Measurements from ENCODE around the gene CACNA1F. TPM values are rescaled to one million over a fixed set of nuclear protein-coding genes. Genes with fewer than 3 reads are reported as not detected.
A peak's percentile ranks its signal among the peaks of the same experiment; 100 is the strongest.

The CACNA1F gene
- polyA plus RNA-seq, 6 donors from 2014 or later = 0.08 to 0.25 (median 0.14) TPM

GRCh38 chrX:49233887-49234555 lies 881 bp upstream of the CACNA1F start:
- Mint-ChIP-seq H3K4me3 (peak overlapping the region in 1 of 8 donors; percentile 42), H3K9me3 (peaks cover 0 to 4% (median 0%) of the 10 kb centered on the region in 7 donors), H3K36me3 (no peaks in the 10 kb centered on the region), H3K4me1 (peaks cover 18 to 49% (median 42%) of the 10 kb centered on the region in 3 donors), H3K27ac (no peak overlapping the region), H3K27me3 (no peaks in the 10 kb centered on the region)
- ATAC-seq (ENCODE audit: low read depth in 2 of 2) (no peak), DNase-seq (no peak)

GRCh38 chrX:49232525-49232924 lies 615 bp downstream of the CACNA1F start:
- H3K27ac Mint-ChIP-seq = no peak overlapping the region
- peaks cover 18 to 49% (median 39%) of the 10 kb centered on the region in 3 donors for H3K4me1 Mint-ChIP-seq
- DNase-seq (no peak), ATAC-seq (ENCODE audit: low read depth in 2 of 2) (no peak)
- no peaks in the 10 kb centered on the region for H3K27me3 Mint-ChIP-seq
- no peaks in the 10 kb centered on the region for H3K36me3 Mint-ChIP-seq
- H3K9me3 Mint-ChIP-seq = peaks cover 0 to 7% (median 0%) of the 10 kb centered on the region in 7 donors
- H3K4me3 Mint-ChIP-seq = peak overlapping the region in 2 of 8 donors; percentile 41 to 54

- no peaks in the 10 kb centered on the region for H3K27me3 Mint-ChIP-seq
- DNase-seq (no peak), ATAC-seq (ENCODE audit: low read depth in 2 of 2) (no peak)
- no peaks in the 10 kb centered on the region for H3K36me3 Mint-ChIP-seq
- H3K4me3 Mint-ChIP-seq = peak overlapping the region; percentile 79 to 94 (median 90)
- H3K4me1 Mint-ChIP-seq = peaks cover 12 to 38% (median 28%) of the 10 kb centered on the region in 3 donors
- peaks cover 0 to 7% (median 0%) of the 10 kb centered on the region in 7 donors for H3K9me3 Mint-ChIP-seq
- peak overlapping the region in 5 of 6 donors; percentile 82 to 97 (median 94) for H3K27ac Mint-ChIP-seq
These were observed 1.7 kb downstream of the CACNA1F start for GRCh38 chrX:49231333-49232000.

GRCh38 chrX:49230500-49231232 lies 2.5 kb downstream of the CACNA1F start:
- H3K4me3 Mint-ChIP-seq = peak overlapping the region; percentile 79 to 94 (median 90)
- peak; percentile 72 to 73 for ATAC-seq (ENCODE audit: low read depth in 2 of 2)
- H3K4me1 Mint-ChIP-seq = peaks cover 12 to 30% (median 20%) of the 10 kb centered on the region in 3 donors
- no peaks in the 10 kb centered on the region for H3K36me3 Mint-ChIP-seq
- H3K27me3 Mint-ChIP-seq = no peaks in the 10 kb centered on the region
- peaks cover 0 to 7% (median 0%) of the 10 kb centered on the region in 7 donors for H3K9me3 Mint-ChIP-seq
- DNase-seq = peak; percentile 52
- H3K27ac Mint-ChIP-seq = peak overlapping the region; percentile 93 to 98 (median 96)

GRCh38 chrX:49228185-49228584 lies 5.0 kb downstream of the CACNA1F start:
- DNase-seq (no peak), ATAC-seq (ENCODE audit: low read depth in 2 of 2) (no peak)
- H3K36me3 Mint-ChIP-seq = no peaks in the 10 kb centered on the region
- peak overlapping the region in 1 of 8 donors; percentile 80 for H3K4me3 Mint-ChIP-seq
- H3K27ac Mint-ChIP-seq = no peak overlapping the region
- peaks cover 0 to 14% (median 10%) of the 10 kb centered on the region in 3 donors for H3K27me3 Mint-ChIP-seq
- peaks cover 6 to 24% (median 19%) of the 10 kb centered on the region in 3 donors for H3K4me1 Mint-ChIP-seq
- peaks cover 0 to 8% (median 6%) of the 10 kb centered on the region in 7 donors for H3K9me3 Mint-ChIP-seq

- peaks cover 0 to 16% (median 14%) of the 10 kb centered on the region in 3 donors for H3K27me3 Mint-ChIP-seq
- peaks cover 6 to 22% (median 19%) of the 10 kb centered on the region in 3 donors for H3K4me1 Mint-ChIP-seq
These were observed 5.4 kb downstream of the CACNA1F start for GRCh38 chrX:49227726-49228125.

GRCh38 chrX:49226946-49227345 lies 6.2 kb downstream of the CACNA1F start:
- H3K9me3 Mint-ChIP-seq = peaks cover 0 to 12% (median 6%) of the 10 kb centered on the region in 7 donors
- H3K27ac Mint-ChIP-seq = no peak overlapping the region
- DNase-seq (no peak), ATAC-seq (ENCODE audit: low read depth in 2 of 2) (no peak)
- no peak overlapping the region for H3K4me3 Mint-ChIP-seq
- peaks cover 0 to 19% (median 18%) of the 10 kb centered on the region in 3 donors for H3K27me3 Mint-ChIP-seq
- H3K4me1 Mint-ChIP-seq = peaks cover 6 to 19% (median 18%) of the 10 kb centered on the region in 3 donors
- no peaks in the 10 kb centered on the region for H3K36me3 Mint-ChIP-seq

More at GRCh38 chrX:49227726-49228125, 5.4 kb downstream of the CACNA1F start:
- H3K36me3 Mint-ChIP-seq = no peaks in the 10 kb centered on the region
- peak overlapping the region in 1 of 6 donors; percentile 59 for H3K27ac Mint-ChIP-seq
- ATAC-seq (ENCODE audit: low read depth in 2 of 2) = no peak
- peaks cover 0 to 11% (median 6%) of the 10 kb centered on the region in 7 donors for H3K9me3 Mint-ChIP-seq
- H3K4me3 Mint-ChIP-seq = peak overlapping the region in 1 of 8 donors; percentile 80
- no peak for DNase-seq

GRCh38 chrX:49225858-49226257 lies 7.3 kb downstream of the CACNA1F start:
- ATAC-seq (ENCODE audit: low read depth in 2 of 2) (no peak), DNase-seq (no peak)
- H3K27ac Mint-ChIP-seq = no peak overlapping the region
- peaks cover 0 to 12% (median 6%) of the 10 kb centered on the region in 7 donors for H3K9me3 Mint-ChIP-seq
- H3K4me1 Mint-ChIP-seq = peaks cover 6 to 17% (median 11%) of the 10 kb centered on the region in 3 donors
- no peak overlapping the region for H3K4me3 Mint-ChIP-seq
- no peaks in the 10 kb centered on the region for H3K36me3 Mint-ChIP-seq
- peaks cover 0 to 19% (median 18%) of the 10 kb centered on the region in 3 donors for H3K27me3 Mint-ChIP-seq

GRCh38 chrX:49221868-49222267 lies 11.3 kb downstream of the CACNA1F start:
- Mint-ChIP-seq H3K4me1 (peaks cover 0 to 6% (median 2%) of the 10 kb centered on the region in 3 donors), H3K9me3 (peaks cover 0 to 12% (median 1%) of the 10 kb centered on the region in 7 donors), H3K27ac (no peak overlapping the region), H3K27me3 (peaks cover 0 to 19% (median 18%) of the 10 kb centered on the region in 3 donors), H3K4me3 (no peak overlapping the region), H3K36me3 (no peaks in the 10 kb centered on the region)
- ATAC-seq (ENCODE audit: low read depth in 2 of 2) (no peak), DNase-seq (no peak)

- peaks cover 0 to 29% (median 19%) of the 10 kb centered on the region in 3 donors for H3K27me3 Mint-ChIP-seq
- no peak overlapping the region for H3K27ac Mint-ChIP-seq
- DNase-seq = no peak
- H3K36me3 Mint-ChIP-seq = no peaks in the 10 kb centered on the region
- H3K4me3 Mint-ChIP-seq = no peak overlapping the region
- no peak for ATAC-seq (ENCODE audit: low read depth in 2 of 2)
- peaks cover 0 to 12% (median 1%) of the 10 kb centered on the region in 7 donors for H3K9me3 Mint-ChIP-seq
- H3K4me1 Mint-ChIP-seq = peaks cover 0 to 6% (median 2%) of the 10 kb centered on the region in 3 donors
These were observed 13.0 kb downstream of the CACNA1F start for GRCh38 chrX:49220100-49220499.

GRCh38 chrX:49214996-49215526 lies 18.1 kb downstream of the CACNA1F start:
- no peaks in the 10 kb centered on the region for H3K4me1 Mint-ChIP-seq
- H3K9me3 Mint-ChIP-seq = peaks cover 0 to 16% (median 0%) of the 10 kb centered on the region in 7 donors
- H3K36me3 Mint-ChIP-seq = peaks cover 0 to 10% of the 10 kb centered on the region in 2 donors
- H3K27me3 Mint-ChIP-seq = peaks cover 0 to 14% (median 9%) of the 10 kb centered on the region in 3 donors
- no peak overlapping the region for H3K27ac Mint-ChIP-seq
- no peak overlapping the region for H3K4me3 Mint-ChIP-seq
- ATAC-seq (ENCODE audit: low read depth in 2 of 2) (no peak), DNase-seq (no peak)

- ATAC-seq (ENCODE audit: low read depth in 2 of 2) (no peak), DNase-seq (no peak)
- Mint-ChIP-seq H3K4me3 (no peak overlapping the region), H3K4me1 (no peaks in the 10 kb centered on the region), H3K27me3 (peaks cover 0 to 14% (median 9%) of the 10 kb centered on the region in 3 donors), H3K27ac (no peak overlapping the region), H3K36me3 (peaks cover 0 to 10% of the 10 kb centered on the region in 2 donors), H3K9me3 (peaks cover 0 to 16% (median 0%) of the 10 kb centered on the region in 7 donors)
These were observed 18.7 kb downstream of the CACNA1F start for GRCh38 chrX:49214416-49214815.

GRCh38 chrX:49212861-49213260 lies 20.3 kb downstream of the CACNA1F start:
- no peak overlapping the region for H3K4me3 Mint-ChIP-seq
- H3K4me1 Mint-ChIP-seq = no peaks in the 10 kb centered on the region

More at GRCh38 chrX:49212861-49213260, 20.3 kb downstream of the CACNA1F start:
- DNase-seq (no peak), ATAC-seq (ENCODE audit: low read depth in 2 of 2) (no peak)
- Mint-ChIP-seq H3K27me3 (peaks cover 0 to 14% (median 9%) of the 10 kb centered on the region in 3 donors), H3K27ac (no peak overlapping the region), H3K36me3 (peaks cover 0 to 10% of the 10 kb centered on the region in 2 donors), H3K9me3 (peaks cover 0 to 16% (median 0%) of the 10 kb centered on the region in 7 donors)

Data from naive B cell (primary cell).